Smooth muscle cell (in vitro differentiated cells): ENCODE data around the gene PLIN4. TPM values are rescaled to one million over a fixed set of nuclear protein-coding genes. Genes with fewer than 3 reads are reported as not detected.
A peak's percentile ranks its signal among the peaks of the same experiment; 100 is the strongest.

Experiments
- DNase-seq: peaks from one replicate; lab custom pipeline; 2025; ENCODE audit not compliant: unreplicated experiment; lab: John Stamatoyannopoulos, UW
- H2AFZ ChIP-seq: fragments of 200-600 bp; sonication (generic); 2 replicates; pipeline ENCODE4 v1.6.0; 2016; ENCODE audit warnings: antibody characterized with exemption, low read depth, mild to moderate bottlenecking
- H3F3A ChIP-seq: fragments of 200-600 bp; sonication (generic); 2 replicates; pipeline ENCODE4 v1.6.0; 2017; ENCODE audit warnings: antibody characterized with exemption, low read depth
- H3K27ac ChIP-seq: fragments of 200-600 bp; sonication (generic); 2 replicates; pipeline ENCODE4 v1.5.1; 2016; ENCODE audit warnings: low read depth, mild to moderate bottlenecking
- H3K27me3 ChIP-seq: fragments of 200-600 bp; sonication (generic); 2 replicates; pipeline ENCODE4 v1.6.1; 2016; ENCODE audit warnings: low read depth, mild to moderate bottlenecking
- H3K36me3 ChIP-seq: fragments of 200-600 bp; sonication (generic); 2 replicates; pipeline ENCODE4 v1.5.1; 2016; ENCODE audit warnings: low read depth
- H3K4me1 ChIP-seq: fragments of 200-600 bp; sonication (generic); 2 replicates; pipeline ENCODE4 v1.5.1; 2016; ENCODE audit warnings: low read depth
- H3K4me2 ChIP-seq: fragments of 200-600 bp; sonication (generic); 2 replicates; pipeline ENCODE4 v1.6.0; 2016; ENCODE audit warnings: mild to moderate bottlenecking
- H3K4me3 ChIP-seq: fragments of 200-600 bp; sonication (generic); 2 replicates; pipeline ENCODE4 v1.5.1; 2016; ENCODE audit warnings: mild to moderate bottlenecking
- H3K79me2 ChIP-seq: fragments of 200-600 bp; sonication (generic); 2 replicates; pipeline ENCODE4 v1.6.0; 2016; ENCODE audit warnings: low read depth, mild to moderate bottlenecking
- H3K9ac ChIP-seq: fragments of 200-600 bp; sonication (generic); 2 replicates; pipeline ENCODE4 v1.6.0; 2016; ENCODE audit warnings: low read depth
- H3K9me3 ChIP-seq: fragments of 200-600 bp; sonication (generic); replicated peaks from 2 replicates; pipeline ENCODE4 v1.5.1; 2016; ENCODE audit warnings: low read depth
- H4K20me1 ChIP-seq: fragments of 200-600 bp; sonication (generic); 2 replicates; pipeline ENCODE4 v1.6.0; 2016; ENCODE audit warnings: low read depth
- CTCF ChIP-seq: fragments of 200-600 bp; sonication (generic); IDR thresholded peaks from 2 replicates; pipeline ENCODE4 v1.5.1; 2017; ENCODE audit warnings: borderline replicate concordance, mild to moderate bottlenecking, antibody characterized with exemption; ENCODE audit not compliant: insufficient read depth, poor library complexity, severe bottlenecking
- WGBS: methylation state at CpG from one replicate; pipeline ENCODE4 v1.1.7; 2016; ENCODE audit warnings: low lambda C conversion rate; 5-methylcytosine and 5-hydroxymethylcytosine counted together
- polyA plus RNA-seq: library from polyadenylated mRNA; unstranded; fragments of >200 nt; fragmentation: Nextera tagmentation; extraction: Ambion mirVana; gene quantifications from 2 replicates; pipeline ENCODE4 v1.2.1, GENCODE V29; 2016
- total RNA-seq: library from RNA; depleted of rRNA; stranded (reverse); fragments of >200 nt; gene quantifications from 2 replicates; pipeline ENCODE4 v1.2.3, GENCODE V29; 2014

The PLIN4 gene
- total and polyA plus RNA-seq, 2 experiments from 2014 or later = 0.23 TPM; not detected in 1

GRCh38 chr19:4523306-4524110 lies 5.2 kb upstream of the PLIN4 start:
- Histone ChIP-seq H3K27me3 (no peaks in the 10 kb centered on the region), H3K36me3 (no peaks in the 10 kb centered on the region), H3F3A (no peaks in the 10 kb centered on the region), H3K4me1 (no peaks in the 10 kb centered on the region), H3K4me3 (no peak overlapping the region), H3K27ac (no peak overlapping the region), H4K20me1 (no peaks in the 10 kb centered on the region), H3K9ac (no peak overlapping the region), H3K9me3 (no peaks in the 10 kb centered on the region), H3K4me2 (no peak overlapping the region), H2AFZ (no peak overlapping the region), H3K79me2 (no peaks in the 10 kb centered on the region)
- WGBS = 76% methylated on average over 53 of the region's 53 CpGs
- DNase-seq = no peak
- peak; percentile 57 for TF ChIP-seq CTCF

- no peaks in the 10 kb centered on the region for H3K79me2 ChIP-seq
- H3K27ac ChIP-seq = no peak overlapping the region
- no peaks in the 10 kb centered on the region for H3K36me3 ChIP-seq
- no peaks in the 10 kb centered on the region for H3K27me3 ChIP-seq
- no peaks in the 10 kb centered on the region for H3K9me3 ChIP-seq
- H3F3A ChIP-seq = no peaks in the 10 kb centered on the region
- no peak overlapping the region for H3K9ac ChIP-seq
- H4K20me1 ChIP-seq = no peaks in the 10 kb centered on the region
- TF ChIP-seq CTCF = no peak
- no peak overlapping the region for H3K4me2 ChIP-seq
- H3K4me3 ChIP-seq = no peak overlapping the region
- DNase-seq = no peak
- no peaks in the 10 kb centered on the region for H3K4me1 ChIP-seq
- no peak overlapping the region for H2AFZ ChIP-seq
- 87% methylated on average over 15 of the region's 15 CpGs for WGBS
Observed at GRCh38 chr19:4522291-4523002, 4.2 kb upstream of the PLIN4 start.

GRCh38 chr19:4521888-4522242 lies 3.6 kb upstream of the PLIN4 start:
- DNase-seq = no peak
- no peak for TF ChIP-seq CTCF
- Histone ChIP-seq H3K9me3 (no peaks in the 10 kb centered on the region), H3K36me3 (no peaks in the 10 kb centered on the region), H2AFZ (no peak overlapping the region), H3K27ac (no peak overlapping the region), H3K4me1 (no peaks in the 10 kb centered on the region), H3K4me3 (no peak overlapping the region), H3K9ac (no peak overlapping the region), H3K4me2 (no peak overlapping the region), H3F3A (no peaks in the 10 kb centered on the region), H3K79me2 (no peaks in the 10 kb centered on the region), H4K20me1 (no peaks in the 10 kb centered on the region), H3K27me3 (no peaks in the 10 kb centered on the region)
- WGBS = 87% methylated on average over 5 of the region's 5 CpGs
